ENCODE data around the gene PREP.

DNA sequence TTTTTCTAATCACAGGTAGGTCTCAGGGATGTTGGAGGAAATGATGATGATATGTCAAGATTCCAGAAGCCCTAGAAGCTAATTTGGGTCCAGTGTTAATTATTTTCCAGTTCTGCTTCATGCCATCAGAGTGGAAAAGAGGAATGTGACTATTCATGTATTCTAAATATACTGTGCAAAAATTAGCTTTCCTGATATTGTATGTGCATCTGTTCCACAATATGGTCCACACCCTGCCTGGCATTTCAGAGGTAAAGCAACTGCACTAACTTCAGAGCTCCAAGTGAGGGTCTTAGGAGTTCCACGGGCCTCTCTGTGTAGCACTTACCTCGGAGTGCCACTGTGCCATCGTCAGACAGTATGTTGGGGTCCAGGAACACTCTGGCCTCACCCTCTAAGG lies 27.1 kb downstream of the PREP start:
- TF ChIP-seq, protein P1, sequence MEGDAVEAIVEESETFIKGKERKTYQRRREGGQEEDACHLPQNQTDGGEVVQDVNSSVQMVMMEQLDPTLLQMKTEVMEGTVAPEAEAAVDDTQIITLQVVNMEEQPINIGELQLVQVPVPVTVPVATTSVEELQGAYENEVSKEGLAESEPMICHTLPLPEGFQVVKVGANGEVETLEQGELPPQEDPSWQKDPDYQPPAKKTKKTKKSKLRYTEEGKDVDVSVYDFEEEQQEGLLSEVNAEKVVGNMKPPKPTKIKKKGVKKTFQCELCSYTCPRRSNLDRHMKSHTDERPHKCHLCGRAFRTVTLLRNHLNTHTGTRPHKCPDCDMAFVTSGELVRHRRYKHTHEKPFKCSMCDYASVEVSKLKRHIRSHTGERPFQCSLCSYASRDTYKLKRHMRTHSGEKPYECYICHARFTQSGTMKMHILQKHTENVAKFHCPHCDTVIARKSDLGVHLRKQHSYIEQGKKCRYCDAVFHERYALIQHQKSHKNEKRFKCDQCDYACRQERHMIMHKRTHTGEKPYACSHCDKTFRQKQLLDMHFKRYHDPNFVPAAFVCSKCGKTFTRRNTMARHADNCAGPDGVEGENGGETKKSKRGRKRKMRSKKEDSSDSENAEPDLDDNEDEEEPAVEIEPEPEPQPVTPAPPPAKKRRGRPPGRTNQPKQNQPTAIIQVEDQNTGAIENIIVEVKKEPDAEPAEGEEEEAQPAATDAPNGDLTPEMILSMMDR (IDR thresholded peaks at IDR 0.05), result no peak
- TF ChIP-seq POLR2A (IDR thresholded peaks at IDR 0.05), result no peak

Data from testis (tissue), 2 donors.